Memory B cell (primary cell): ENCODE measurements around the gene SDC1.

ENCODE experiments used
- ATAC-seq: fragments of 150-1000 bp; cut with Tn5 transposase; 2 replicates; pipeline ENCODE4 v1.10.0; 2021; ENCODE audit warnings: low read depth, mild to moderate bottlenecking, moderate library complexity
- DNase-seq, 2 donors: peaks; one replicate each; pipeline ENCODE4 v3.0.0; 2022; ENCODE audit warnings: low spot score in 2 of 2
- H3K27ac Mint-ChIP-seq: one replicate; pipeline ENCODE4 v1.8.0; 2022; ENCODE audit warnings: mild to moderate bottlenecking, moderate library complexity, mixed read lengths
- H3K27me3 Mint-ChIP-seq: one replicate; pipeline ENCODE4 v1.8.0; 2022; ENCODE audit warnings: mixed read lengths
- H3K36me3 Mint-ChIP-seq: one replicate; pipeline ENCODE4 v1.8.0; 2022; ENCODE audit warnings: mild to moderate bottlenecking, mixed read lengths
- H3K4me1 Mint-ChIP-seq: one replicate; pipeline ENCODE4 v1.8.0; 2022; ENCODE audit warnings: mixed read lengths
- H3K4me3 Mint-ChIP-seq: one replicate; pipeline ENCODE4 v1.8.0; 2022; ENCODE audit warnings: mild to moderate bottlenecking, moderate library complexity, mixed read lengths
- H3K9me3 Mint-ChIP-seq: one replicate; pipeline ENCODE4 v1.8.0; 2022; ENCODE audit warnings: mixed read lengths

The SDC1 gene

DNA sequence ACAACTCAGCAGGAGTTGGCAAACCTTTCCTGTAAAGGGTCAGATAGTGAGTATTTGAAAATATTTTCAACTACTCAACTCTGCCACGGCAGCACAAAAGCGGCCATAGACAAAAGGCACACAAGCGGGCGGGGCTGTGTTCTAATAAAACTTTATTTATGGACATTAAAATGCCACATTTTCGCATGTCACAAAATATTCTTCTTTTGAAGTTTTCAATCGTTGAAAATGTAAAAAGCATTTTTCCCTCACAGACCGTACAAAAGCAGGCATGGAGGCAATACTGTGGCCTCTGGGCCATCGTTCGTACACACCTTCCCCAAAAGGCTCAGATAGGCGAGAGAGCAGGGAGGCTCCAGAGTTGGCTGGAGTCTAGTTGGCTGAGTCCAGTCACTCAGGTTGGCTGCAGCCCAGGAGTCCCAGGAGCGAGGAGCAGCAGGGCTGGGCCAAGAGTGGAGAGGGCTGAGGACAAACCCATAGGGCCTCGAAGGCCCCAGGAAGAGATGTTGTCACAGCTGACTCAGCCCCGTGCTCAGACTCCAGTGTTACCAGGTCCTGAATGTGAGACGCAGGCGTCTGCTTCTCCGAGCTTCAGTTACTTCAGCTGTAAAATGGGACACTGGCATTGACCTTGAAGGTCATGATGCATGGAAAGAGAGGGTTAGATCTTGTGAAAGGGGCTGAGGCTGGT is 42.5 kb downstream of the SDC1 start:
- H3K27me3 Mint-ChIP-seq: peaks cover 5% of the 10 kb centered on the region
- no peak overlapping the region for H3K4me3 Mint-ChIP-seq
- ATAC-seq (no peak), DNase-seq (no peak)
- no peaks in the 10 kb centered on the region for H3K36me3 Mint-ChIP-seq
- H3K4me1 Mint-ChIP-seq: no peaks in the 10 kb centered on the region
- H3K27ac Mint-ChIP-seq: no peak overlapping the region
- H3K9me3 Mint-ChIP-seq: no peaks in the 10 kb centered on the region

- Mint-ChIP-seq H3K27me3 (peaks cover 7% of the 10 kb centered on the region), H3K27ac (no peak overlapping the region), H3K9me3 (no peaks in the 10 kb centered on the region), H3K4me1 (no peaks in the 10 kb centered on the region), H3K4me3 (no peak overlapping the region), H3K36me3 (no peaks in the 10 kb centered on the region)
- ATAC-seq (no peak), DNase-seq (no peak)
Measured at GRCh38 chr2:20181761-20182160, 43.2 kb downstream of the SDC1 start.

GRCh38 chr2:20180676-20181648 is 44.0 kb downstream of the SDC1 start:
- H3K36me3 Mint-ChIP-seq: no peaks in the 10 kb centered on the region
- no peak for ATAC-seq
- H3K27me3 Mint-ChIP-seq: peaks cover 4% of the 10 kb centered on the region
- no peaks in the 10 kb centered on the region for H3K4me1 Mint-ChIP-seq
- no peak overlapping the region for H3K4me3 Mint-ChIP-seq
- no peak overlapping the region for H3K27ac Mint-ChIP-seq
- H3K9me3 Mint-ChIP-seq: no peaks in the 10 kb centered on the region
- no peak for DNase-seq

DNA sequence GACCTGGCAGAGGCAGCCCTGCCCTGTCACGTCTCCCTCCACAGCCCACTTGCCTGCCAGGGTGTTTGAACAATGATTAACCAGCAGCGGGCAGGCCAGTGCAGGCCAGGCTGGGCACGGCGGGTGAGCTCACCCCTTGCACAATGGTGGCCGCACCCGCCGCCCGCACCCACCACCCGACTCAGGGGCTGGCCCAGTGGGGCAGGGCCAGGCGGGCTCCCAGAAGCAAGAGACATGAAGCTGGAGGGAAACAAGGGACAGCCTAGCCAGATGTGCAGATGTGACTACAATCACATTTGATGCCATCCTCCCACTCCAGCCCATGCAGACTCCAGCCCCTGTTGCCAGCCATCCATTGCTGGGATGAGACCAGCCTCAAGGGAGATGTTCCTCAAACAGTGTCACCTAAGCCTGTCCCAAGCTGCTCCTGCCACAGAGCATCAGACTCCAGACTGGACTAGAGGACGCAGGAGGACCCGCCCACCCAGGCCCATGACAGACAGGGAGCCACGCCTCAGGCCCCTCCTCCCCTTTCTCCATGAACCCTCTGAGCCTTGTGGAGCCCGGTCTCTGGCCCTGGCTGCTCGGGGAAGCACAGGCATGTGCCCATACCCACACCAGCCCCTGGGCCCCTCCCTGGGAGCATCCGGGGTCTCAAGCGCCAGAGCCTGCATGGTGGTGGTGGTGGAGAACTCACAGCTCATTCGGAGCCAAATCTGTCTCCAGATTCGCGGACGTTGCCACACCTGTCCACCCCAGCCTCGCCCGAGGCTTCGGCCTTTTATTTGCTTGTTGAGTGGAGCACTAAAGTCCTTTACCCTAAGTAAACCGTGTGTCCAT is 45.0 kb downstream of the SDC1 start:
- Mint-ChIP-seq H3K9me3 (no peaks in the 10 kb centered on the region), H3K27me3 (peaks cover 4% of the 10 kb centered on the region), H3K36me3 (no peaks in the 10 kb centered on the region), H3K4me3 (no peak overlapping the region), H3K4me1 (no peaks in the 10 kb centered on the region), H3K27ac (no peak overlapping the region)
- ATAC-seq (no peak), DNase-seq (no peak)

GRCh38 chr2:20179466-20179754 is 45.5 kb downstream of the SDC1 start:
- H3K4me3 Mint-ChIP-seq: no peak overlapping the region
- DNase-seq (no peak), ATAC-seq (no peak)
- H3K27ac Mint-ChIP-seq: no peak overlapping the region
- peaks cover 4% of the 10 kb centered on the region for H3K27me3 Mint-ChIP-seq
- no peaks in the 10 kb centered on the region for H3K9me3 Mint-ChIP-seq
- H3K4me1 Mint-ChIP-seq: no peaks in the 10 kb centered on the region
- no peaks in the 10 kb centered on the region for H3K36me3 Mint-ChIP-seq

- DNase-seq (no peak), ATAC-seq (no peak)
- H3K36me3 Mint-ChIP-seq: no peaks in the 10 kb centered on the region
- no peak overlapping the region for H3K4me3 Mint-ChIP-seq
- peaks cover 4% of the 10 kb centered on the region for H3K27me3 Mint-ChIP-seq
- H3K9me3 Mint-ChIP-seq: no peaks in the 10 kb centered on the region
- no peaks in the 10 kb centered on the region for H3K4me1 Mint-ChIP-seq
- H3K27ac Mint-ChIP-seq: no peak overlapping the region
Measured at GRCh38 chr2:20178666-20179465, 46.1 kb downstream of the SDC1 start.

GRCh38 chr2:20178249-20178607 is 46.7 kb downstream of the SDC1 start:
- no peaks in the 10 kb centered on the region for H3K4me1 Mint-ChIP-seq
- H3K4me3 Mint-ChIP-seq: no peak overlapping the region
- H3K27ac Mint-ChIP-seq: no peak overlapping the region
- DNase-seq (no peak), ATAC-seq (no peak)
- H3K36me3 Mint-ChIP-seq: no peaks in the 10 kb centered on the region
- H3K9me3 Mint-ChIP-seq: no peaks in the 10 kb centered on the region
- peaks cover 2% of the 10 kb centered on the region for H3K27me3 Mint-ChIP-seq

- Mint-ChIP-seq H3K27me3 (peaks cover 1% of the 10 kb centered on the region), H3K36me3 (no peaks in the 10 kb centered on the region), H3K4me3 (no peak overlapping the region), H3K27ac (no peak overlapping the region), H3K9me3 (no peaks in the 10 kb centered on the region), H3K4me1 (no peaks in the 10 kb centered on the region)
- ATAC-seq (no peak), DNase-seq (no peak)
Measured at GRCh38 chr2:20177556-20178248, 47.2 kb downstream of the SDC1 start.

DNA sequence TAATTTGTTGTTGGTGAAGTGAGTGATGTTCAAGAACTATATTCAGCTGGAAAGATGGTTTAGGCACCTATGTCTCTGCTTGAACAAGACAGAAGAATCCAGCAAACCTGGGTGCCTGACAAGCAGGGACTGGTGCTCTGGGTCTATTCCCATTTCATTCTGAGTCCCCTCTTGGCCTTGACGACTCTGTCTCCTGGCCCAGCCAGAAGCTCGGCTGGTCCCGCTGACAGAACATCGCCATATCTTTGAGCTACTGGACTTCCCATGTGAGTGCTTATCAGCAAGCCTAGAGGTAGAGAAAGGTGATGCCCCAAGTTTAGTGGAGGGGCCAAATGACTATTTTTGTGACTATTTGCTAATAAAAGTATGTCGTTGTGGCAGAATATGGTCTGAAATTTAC is 48.2 kb downstream of the SDC1 start:
- H3K4me3 Mint-ChIP-seq: no peak overlapping the region
- ATAC-seq (no peak), DNase-seq (no peak)
- no peak overlapping the region for H3K27ac Mint-ChIP-seq
- no peaks in the 10 kb centered on the region for H3K9me3 Mint-ChIP-seq
- H3K36me3 Mint-ChIP-seq: no peaks in the 10 kb centered on the region
- H3K27me3 Mint-ChIP-seq: peaks cover 1% of the 10 kb centered on the region
- no peaks in the 10 kb centered on the region for H3K4me1 Mint-ChIP-seq

GRCh38 chr2:20175931-20176330 is 49.0 kb downstream of the SDC1 start:
- H3K9me3 Mint-ChIP-seq: no peaks in the 10 kb centered on the region
- no peak overlapping the region for H3K4me3 Mint-ChIP-seq
- no peak overlapping the region for H3K27ac Mint-ChIP-seq
- no peak for DNase-seq
- no peaks in the 10 kb centered on the region for H3K36me3 Mint-ChIP-seq
- H3K27me3 Mint-ChIP-seq: peaks cover 1% of the 10 kb centered on the region
- no peaks in the 10 kb centered on the region for H3K4me1 Mint-ChIP-seq
- ATAC-seq: no peak

DNA sequence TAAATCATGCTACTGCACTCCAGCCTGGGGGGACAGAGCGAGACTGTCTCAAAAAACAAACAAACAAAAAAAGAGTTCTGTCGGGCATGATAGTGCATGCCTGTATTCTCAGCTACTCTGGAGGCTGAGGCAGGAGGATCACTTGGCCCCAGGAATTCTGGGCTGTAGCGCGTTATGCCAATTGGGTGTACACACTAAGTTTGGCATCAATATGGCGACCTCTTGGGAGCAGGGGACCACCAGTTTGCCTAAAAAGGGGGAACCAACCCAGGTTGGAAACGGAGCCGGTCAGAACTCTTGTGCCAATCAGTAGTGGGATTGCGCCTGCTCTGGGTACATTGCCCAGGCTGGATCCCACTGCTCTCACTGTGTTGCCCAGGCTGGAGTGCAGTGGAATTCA is 49.7 kb downstream of the SDC1 start:
- ATAC-seq: no peak
- peaks cover 1% of the 10 kb centered on the region for H3K27me3 Mint-ChIP-seq
- no peaks in the 10 kb centered on the region for H3K4me1 Mint-ChIP-seq
- H3K4me3 Mint-ChIP-seq: no peak overlapping the region
- no peaks in the 10 kb centered on the region for H3K36me3 Mint-ChIP-seq
- no peak overlapping the region for H3K27ac Mint-ChIP-seq
- DNase-seq: no peak
- H3K9me3 Mint-ChIP-seq: no peaks in the 10 kb centered on the region

- Mint-ChIP-seq H3K27me3 (peaks cover 1% of the 10 kb centered on the region), H3K27ac (no peak overlapping the region), H3K36me3 (no peaks in the 10 kb centered on the region), H3K9me3 (no peaks in the 10 kb centered on the region), H3K4me1 (no peaks in the 10 kb centered on the region), H3K4me3 (no peak overlapping the region)
- ATAC-seq (no peak), DNase-seq (no peak)
Measured at GRCh38 chr2:20174410-20174809, 50.5 kb downstream of the SDC1 start.
